GM19467 (cell line): Measurements from ENCODE around the gene FA2H.
"Not testable (repeated sequence)": the region's sequence is repeated elsewhere in the genome, so short reads cannot be mapped to it uniquely, and the experiment has no call there.

Experiments
- ATAC-seq: cut with Tn5 transposase; IDR thresholded peaks from one replicate; pipeline ENCODE4 v1.9.1; 2021; ENCODE audit warnings: mild to moderate bottlenecking, moderate library complexity; ENCODE audit not compliant: unreplicated experiment

FA2H gene

GRCh38 chr16:74725651-74726455 lies 48.8 kb downstream of the FA2H start:
- ATAC-seq, result no peak

GRCh38 chr16:74724820-74725549 lies 49.6 kb downstream of the FA2H start:
- no peak for ATAC-seq

- ATAC-seq, result no peak
Observed at GRCh38 chr16:74723256-74723655, 51.4 kb downstream of the FA2H start.

GRCh38 chr16:74722156-74722555 lies 52.5 kb downstream of the FA2H start:
- not testable (repeated sequence) for ATAC-seq

- no peak for ATAC-seq
Observed at GRCh38 chr16:74721716-74722115, 52.9 kb downstream of the FA2H start.

- no peak for ATAC-seq
Observed at GRCh38 chr16:74720579-74720978, 54.0 kb downstream of the FA2H start.

- no peak for ATAC-seq
Observed at GRCh38 chr16:74718741-74719610, 55.6 kb downstream of the FA2H start.

GRCh38 chr16:74718140-74718539 lies 56.5 kb downstream of the FA2H start:
- ATAC-seq, result no peak

GRCh38 chr16:74717367-74717766 lies 57.3 kb downstream of the FA2H start:
- no peak for ATAC-seq

- no peak for ATAC-seq
Observed at GRCh38 chr16:74716355-74716754, 58.3 kb downstream of the FA2H start.

GRCh38 chr16:74713876-74714275 lies 60.7 kb downstream of the FA2H start:
- no peak for ATAC-seq

- no peak for ATAC-seq
Observed at GRCh38 chr16:74713325-74713724, 61.3 kb downstream of the FA2H start.

GRCh38 chr16:74711938-74712337 lies 62.7 kb downstream of the FA2H start:
- no peak for ATAC-seq

- ATAC-seq, result no peak
Observed at GRCh38 chr16:74710401-74710800, 64.2 kb downstream of the FA2H start.

- ATAC-seq, result peak; percentile 92
Observed at GRCh38 chr16:74709441-74709877, 65.2 kb downstream of the FA2H start.

- peak; percentile 40 for ATAC-seq
Observed at GRCh38 chr16:74700438-74701225, 74.0 kb downstream of the FA2H start, which contains the start of gene MLKL. Gene MLKL, minus strand, starts transcription at chr16:74700862. Its CDS starts 5,105 bp downstream, at chr16:74695757.

- peak; percentile 28 for ATAC-seq
Observed at GRCh38 chr16:74700116-74700437, 74.5 kb downstream of the FA2H start.

GRCh38 chr16:74699666-74700065 lies 75.0 kb downstream of the FA2H start:
- no peak for ATAC-seq

GRCh38 chr16:74698222-74698621 lies 76.4 kb downstream of the FA2H start:
- no peak for ATAC-seq
